ENCODE results near the gene SNX21.

Gene SNX21

DNA sequence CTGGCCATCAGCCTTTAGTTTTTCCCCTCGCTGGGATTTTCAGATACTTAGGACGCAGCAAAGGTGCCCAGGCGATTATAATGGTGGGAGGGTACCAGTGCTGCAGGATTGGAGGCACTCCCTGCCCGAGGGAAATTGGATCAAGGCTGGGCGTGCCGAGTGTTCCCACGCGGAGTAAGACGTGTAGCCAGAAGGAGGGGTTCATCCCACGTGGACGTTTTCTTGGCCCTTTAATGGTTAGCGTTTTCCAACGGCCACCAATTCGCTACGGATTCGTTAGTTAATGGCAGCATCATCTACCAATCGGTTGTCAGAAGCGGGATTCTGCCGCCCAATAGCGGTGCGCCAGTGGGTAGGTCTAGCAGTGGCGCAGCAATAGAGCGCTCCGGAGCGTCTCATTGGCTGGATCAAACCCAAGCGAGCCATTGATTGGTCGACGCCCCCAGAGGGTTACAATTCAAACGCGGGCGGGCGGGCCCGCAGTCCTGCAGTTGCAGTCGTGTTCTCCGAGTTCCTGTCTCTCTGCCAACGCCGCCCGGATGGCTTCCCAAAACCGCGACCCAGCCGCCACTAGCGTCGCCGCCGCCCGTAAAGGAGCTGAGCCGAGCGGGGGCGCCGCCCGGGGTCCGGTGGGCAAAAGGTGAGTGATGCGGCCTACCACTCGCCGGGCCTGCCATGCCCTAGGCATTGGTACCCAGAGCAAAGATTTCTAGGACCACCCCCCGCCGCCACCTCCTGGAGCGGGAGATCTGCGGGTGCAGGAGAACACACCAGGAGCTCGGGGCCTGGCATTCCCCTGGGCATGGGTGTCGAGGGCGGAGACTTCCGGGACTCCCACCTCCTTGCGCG, 21.2 kb upstream of the SNX21 start, which contains the start of gene UBE2C:
Gene UBE2C (plus strand): TSS at position 488 of the 849 bp plus-strand sequence. CDS start 52 bp downstream, at position 540.
- peak; percentile 100 for DNase-seq (ENCODE audit: low read depth, low spot score)
- no CpG with 5 or more reads among the region's 65 CpGs for WGBS (ENCODE audit: insufficient coverage, insufficient read length)
- Histone ChIP-seq H3K4me1 (ENCODE audit: control insufficient read depth, insufficient read depth, low read length) (0 out of 2 replicates have a peak, but pooled peaks cover 1% of the 10 kb centered on the region), H3K27ac (ENCODE audit: low read length) (no peak within 1 kb of the TSS), H3K9me3 (ENCODE audit: control insufficient read depth, insufficient read depth, low read length) (no peaks in the 10 kb centered on the region), H3K27me3 (ENCODE audit: control insufficient read depth, insufficient read depth, low read length) (no peaks in the 10 kb centered on the region), H3K4me3 (ENCODE audit: low read length) (peak within 1 kb of the TSS; percentile 97), H3K36me3 (ENCODE audit: control insufficient read depth, insufficient read depth, low read length) (peaks cover 28% of the 10 kb centered on the region)

- Histone ChIP-seq H3K4me1 (ENCODE audit: control insufficient read depth, insufficient read depth, low read length) (0 out of 2 replicates have a peak, but pooled peaks cover 1% of the 10 kb centered on the region), H3K27me3 (ENCODE audit: control insufficient read depth, insufficient read depth, low read length) (no peaks in the 10 kb centered on the region), H3K4me3 (ENCODE audit: low read length) (peak overlapping the region; percentile 97), H3K9me3 (ENCODE audit: control insufficient read depth, insufficient read depth, low read length) (no peaks in the 10 kb centered on the region), H3K36me3 (ENCODE audit: control insufficient read depth, insufficient read depth, low read length) (peaks cover 28% of the 10 kb centered on the region), H3K27ac (ENCODE audit: low read length) (no peak overlapping the region)
- no CpG with 5 or more reads among the region's 11 CpGs for WGBS (ENCODE audit: insufficient coverage, insufficient read length)
- no peak for DNase-seq (ENCODE audit: low read depth, low spot score)
These were observed 20.6 kb upstream of the SNX21 start for GRCh38 chr20:45813006-45813340.

- WGBS (ENCODE audit: insufficient coverage, insufficient read length) = no CpG with 5 or more reads among the region's 7 CpGs
- Histone ChIP-seq H3K9me3 (ENCODE audit: control insufficient read depth, insufficient read depth, low read length) (no peaks in the 10 kb centered on the region), H3K36me3 (ENCODE audit: control insufficient read depth, insufficient read depth, low read length) (peaks cover 28% of the 10 kb centered on the region), H3K27ac (ENCODE audit: low read length) (no peak overlapping the region), H3K4me3 (ENCODE audit: low read length) (peak overlapping the region; percentile 97; the same call in 1 of the 2 replicates), H3K27me3 (ENCODE audit: control insufficient read depth, insufficient read depth, low read length) (no peaks in the 10 kb centered on the region), H3K4me1 (ENCODE audit: control insufficient read depth, insufficient read depth, low read length) (0 out of 2 replicates have a peak, but pooled peaks cover 1% of the 10 kb centered on the region)
- no peak for DNase-seq (ENCODE audit: low read depth, low spot score)
These were observed 20.1 kb upstream of the SNX21 start for GRCh38 chr20:45813489-45813888.

- no peak overlapping the region for H3K27ac ChIP-seq (ENCODE audit: low read length)
- 0 out of 2 replicates have a peak, but pooled peaks cover 1% of the 10 kb centered on the region for H3K4me1 ChIP-seq (ENCODE audit: control insufficient read depth, insufficient read depth, low read length)
- no peak overlapping the region for H3K4me3 ChIP-seq (ENCODE audit: low read length)
- H3K9me3 ChIP-seq (ENCODE audit: control insufficient read depth, insufficient read depth, low read length) = no peaks in the 10 kb centered on the region
- WGBS (ENCODE audit: insufficient coverage, insufficient read length) = no CpG with 5 or more reads among the region's 3 CpGs
- no peaks in the 10 kb centered on the region for H3K27me3 ChIP-seq (ENCODE audit: control insufficient read depth, insufficient read depth, low read length)
- peaks cover 23% of the 10 kb centered on the region for H3K36me3 ChIP-seq (ENCODE audit: control insufficient read depth, insufficient read depth, low read length)
- DNase-seq (ENCODE audit: low read depth, low spot score) = no peak
These were observed 19.3 kb upstream of the SNX21 start for GRCh38 chr20:45814314-45814713.

GRCh38 chr20:45816951-45817350, 16.6 kb upstream of the SNX21 start:
- Histone ChIP-seq H3K36me3 (ENCODE audit: control insufficient read depth, insufficient read depth, low read length) (peaks cover 17% of the 10 kb centered on the region), H3K4me1 (ENCODE audit: control insufficient read depth, insufficient read depth, low read length) (0 out of 2 replicates have a peak, but pooled peaks cover 1% of the 10 kb centered on the region), H3K9me3 (ENCODE audit: control insufficient read depth, insufficient read depth, low read length) (no peaks in the 10 kb centered on the region), H3K27me3 (ENCODE audit: control insufficient read depth, insufficient read depth, low read length) (no peaks in the 10 kb centered on the region), H3K27ac (ENCODE audit: low read length) (no peak overlapping the region), H3K4me3 (ENCODE audit: low read length) (no peak overlapping the region)
- WGBS (ENCODE audit: insufficient coverage, insufficient read length) = no CpG with 5 or more reads among the region's 3 CpGs
- no peak for DNase-seq (ENCODE audit: low read depth, low spot score)

DNA sequence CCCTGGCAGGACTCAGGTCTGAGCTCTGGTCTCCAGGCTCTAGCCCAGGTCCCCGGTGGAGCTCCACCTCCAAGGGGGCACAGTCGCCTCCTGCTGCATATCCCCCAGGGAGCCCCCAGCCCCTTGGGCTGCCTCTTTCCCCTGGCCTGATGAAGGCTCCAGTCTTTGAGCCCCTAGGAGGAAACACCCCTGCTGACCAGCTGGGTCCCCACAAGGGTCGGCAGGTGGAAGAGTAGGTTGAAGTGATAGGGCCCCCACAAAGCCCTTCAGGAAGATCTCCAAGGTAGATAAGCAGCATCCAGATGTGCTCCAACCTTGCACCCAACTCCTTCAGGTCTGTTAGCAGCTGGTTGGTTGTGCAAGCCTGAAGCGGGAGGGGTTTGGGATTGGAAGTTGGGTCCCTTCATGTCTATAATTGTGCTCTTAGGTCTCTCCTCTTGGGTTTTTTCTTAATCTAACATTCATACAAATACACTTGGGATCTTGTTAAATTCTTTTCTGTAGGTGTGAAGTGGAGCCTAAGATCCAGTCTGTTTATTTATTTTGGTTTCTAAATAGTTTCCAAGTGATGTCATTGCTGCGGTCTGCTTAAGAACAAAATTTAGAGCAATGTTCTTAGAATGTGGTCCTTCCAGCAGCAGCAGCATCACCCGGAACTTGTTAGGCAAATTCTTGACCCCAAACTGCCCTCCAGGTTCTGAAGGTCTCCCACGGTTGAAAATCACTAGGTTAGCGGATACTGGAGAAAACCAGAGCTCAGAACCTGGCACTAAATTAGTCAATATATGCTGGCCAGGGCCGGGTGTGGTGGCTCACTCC, 16.0 kb upstream of the SNX21 start:
- Histone ChIP-seq H3K27me3 (ENCODE audit: control insufficient read depth, insufficient read depth, low read length) (no peaks in the 10 kb centered on the region), H3K9me3 (ENCODE audit: control insufficient read depth, insufficient read depth, low read length) (no peaks in the 10 kb centered on the region), H3K4me1 (ENCODE audit: control insufficient read depth, insufficient read depth, low read length) (0 out of 2 replicates have a peak, but pooled peaks cover 1% of the 10 kb centered on the region), H3K4me3 (ENCODE audit: low read length) (no peak overlapping the region), H3K36me3 (ENCODE audit: control insufficient read depth, insufficient read depth, low read length) (peaks cover 17% of the 10 kb centered on the region), H3K27ac (ENCODE audit: low read length) (no peak overlapping the region)
- WGBS (ENCODE audit: insufficient coverage, insufficient read length) = no CpG with 5 or more reads among the region's 9 CpGs
- no peak for DNase-seq (ENCODE audit: low read depth, low spot score)

GRCh38 chr20:45818239-45818638, 15.4 kb upstream of the SNX21 start:
- peaks cover 17% of the 10 kb centered on the region for H3K36me3 ChIP-seq (ENCODE audit: control insufficient read depth, insufficient read depth, low read length)
- DNase-seq (ENCODE audit: low read depth, low spot score) = no peak
- no peaks in the 10 kb centered on the region for H3K9me3 ChIP-seq (ENCODE audit: control insufficient read depth, insufficient read depth, low read length)
- no peaks in the 10 kb centered on the region; the same call in 1 of the 2 replicates for H3K27me3 ChIP-seq (ENCODE audit: control insufficient read depth, insufficient read depth, low read length)
- no peak overlapping the region for H3K27ac ChIP-seq (ENCODE audit: low read length)
- H3K4me1 ChIP-seq (ENCODE audit: control insufficient read depth, insufficient read depth, low read length) = no peaks in the 10 kb centered on the region
- no peak overlapping the region for H3K4me3 ChIP-seq (ENCODE audit: low read length)
- no CpG with 5 or more reads among the region's 3 CpGs for WGBS (ENCODE audit: insufficient coverage, insufficient read length)

DNA sequence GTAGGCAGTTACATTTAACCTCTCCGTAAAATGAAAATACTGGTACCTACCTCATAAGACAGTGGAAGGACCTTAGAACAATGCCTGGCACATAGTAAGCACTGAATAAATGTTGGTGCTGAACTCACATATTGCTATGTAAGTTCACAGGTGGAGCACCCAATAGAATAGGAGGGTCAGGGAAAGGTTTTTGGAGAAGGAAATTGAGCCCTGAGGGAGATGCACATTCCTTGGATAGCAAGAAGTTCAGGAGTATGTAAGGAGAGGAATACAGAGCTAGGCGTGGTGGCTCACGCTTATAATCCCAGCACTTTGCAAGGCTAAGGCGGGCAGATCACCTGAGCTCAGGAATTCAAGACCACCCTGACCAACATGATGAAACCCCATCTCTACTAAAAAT, 14.1 kb upstream of the SNX21 start:
- no peak for DNase-seq (ENCODE audit: low read depth, low spot score)
- Histone ChIP-seq H3K27ac (ENCODE audit: low read length) (no peak overlapping the region), H3K36me3 (ENCODE audit: control insufficient read depth, insufficient read depth, low read length) (peaks cover 13% of the 10 kb centered on the region), H3K4me1 (ENCODE audit: control insufficient read depth, insufficient read depth, low read length) (peaks cover 2% of the 10 kb centered on the region; the same call in 1 of the 2 replicates), H3K4me3 (ENCODE audit: low read length) (no peak overlapping the region), H3K9me3 (ENCODE audit: control insufficient read depth, insufficient read depth, low read length) (no peaks in the 10 kb centered on the region), H3K27me3 (ENCODE audit: control insufficient read depth, insufficient read depth, low read length) (no peaks in the 10 kb centered on the region; the same call in 1 of the 2 replicates)
- no CpG with 5 or more reads among the region's 4 CpGs for WGBS (ENCODE audit: insufficient coverage, insufficient read length)

DNA sequence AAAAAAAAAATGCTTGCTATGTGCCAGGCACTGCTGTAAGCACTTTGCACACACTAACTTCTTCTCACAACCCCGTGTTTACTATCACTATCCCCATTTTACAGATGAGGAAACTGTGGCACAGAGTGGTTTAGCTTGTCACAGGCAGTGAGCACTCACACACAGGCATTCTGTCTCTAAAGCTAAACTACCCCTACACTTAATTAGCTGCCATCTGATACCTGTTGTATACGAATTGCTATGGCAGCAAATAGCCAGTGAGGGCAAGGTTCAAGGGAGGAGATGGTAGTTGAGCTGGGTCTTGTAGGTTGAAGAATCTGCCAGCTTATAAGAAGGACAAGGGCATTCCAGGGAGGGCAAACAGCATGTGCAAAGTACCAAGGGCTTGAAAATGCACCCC, 11.7 kb upstream of the SNX21 start:
- Histone ChIP-seq H3K4me1 (ENCODE audit: control insufficient read depth, insufficient read depth, low read length) (peaks cover 2% of the 10 kb centered on the region; the same call in 1 of the 2 replicates), H3K27me3 (ENCODE audit: control insufficient read depth, insufficient read depth, low read length) (no peaks in the 10 kb centered on the region; the same call in 1 of the 2 replicates), H3K36me3 (ENCODE audit: control insufficient read depth, insufficient read depth, low read length) (no peaks in the 10 kb centered on the region; the same call in 1 of the 2 replicates), H3K9me3 (ENCODE audit: control insufficient read depth, insufficient read depth, low read length) (no peaks in the 10 kb centered on the region), H3K4me3 (ENCODE audit: low read length) (no peak overlapping the region), H3K27ac (ENCODE audit: low read length) (no peak overlapping the region)
- no peak for DNase-seq (ENCODE audit: low read depth, low spot score)
- WGBS (ENCODE audit: insufficient coverage, insufficient read length) = no CpG with 5 or more reads among the region's 2 CpGs

GRCh38 chr20:45822857-45823256, 10.7 kb upstream of the SNX21 start:
- no peak overlapping the region for H3K27ac ChIP-seq (ENCODE audit: low read length)
- H3K4me3 ChIP-seq (ENCODE audit: low read length) = no peak overlapping the region
- no peaks in the 10 kb centered on the region; the same call in 1 of the 2 replicates for H3K27me3 ChIP-seq (ENCODE audit: control insufficient read depth, insufficient read depth, low read length)
- H3K36me3 ChIP-seq (ENCODE audit: control insufficient read depth, insufficient read depth, low read length) = no peaks in the 10 kb centered on the region; the same call in 1 of the 2 replicates
- H3K9me3 ChIP-seq (ENCODE audit: control insufficient read depth, insufficient read depth, low read length) = no peaks in the 10 kb centered on the region
- no CpG with 5 or more reads among the region's 24 CpGs for WGBS (ENCODE audit: insufficient coverage, insufficient read length)
- no peak for DNase-seq (ENCODE audit: low read depth, low spot score)
- H3K4me1 ChIP-seq (ENCODE audit: control insufficient read depth, insufficient read depth, low read length) = peaks cover 2% of the 10 kb centered on the region; the same call in 1 of the 2 replicates
